Spleen (tissue), 11 donors: ENCODE data around the gene MARK1. TPM values are rescaled to one million over a fixed set of nuclear protein-coding genes. Genes with fewer than 3 reads are reported as not detected.

Experiments
- DNase-seq: peaks from one replicate; pipeline ENCODE4 v3.0.0-alpha.2; 2020
- H3K27ac ChIP-seq, 8 donors: fragments of 200-600 bp; sonication (generic) in 7 of 8; 1 replicate in 4 of 8; 2 replicates in 4 of 8; pipeline versions ENCODE4 v1.5.0 to v1.8.0; 2016 to 2021; ENCODE audit warnings: inconsistent platforms in 4 of 8, mild to moderate bottlenecking in 4 of 8, moderate library complexity in 1 of 8
- H3K27me3 ChIP-seq, 7 donors: fragments of 200-600 bp; sonication (generic) in 6 of 7; replicated peaks in 1 of 7; 1 replicate in 4 of 7; 2 replicates in 3 of 7; pipeline versions ENCODE4 v1.5.0 to v1.8.0; 2016 to 2021; ENCODE audit warnings: inconsistent platforms in 3 of 7, mild to moderate bottlenecking in 1 of 7
- H3K36me3 ChIP-seq, 6 donors: fragments of 200-600 bp; sonication (generic) in 5 of 6; 1 replicate in 4 of 6; 2 replicates in 2 of 6; pipeline versions ENCODE4 v1.5.0 to v1.8.0; 2016 to 2021; ENCODE audit warnings: inconsistent platforms in 2 of 6
- H3K4me1 ChIP-seq, 6 donors: fragments of 200-600 bp; sonication (generic) in 5 of 6; 1 replicate in 3 of 6; 2 replicates in 3 of 6; pipeline versions ENCODE4 v1.5.0 to v1.8.0; 2016 to 2021; ENCODE audit warnings: inconsistent platforms in 3 of 6
- H3K4me3 ChIP-seq, 8 donors: fragments of 200-600 bp; sonication (generic) in 7 of 8; 1 replicate in 4 of 8; 2 replicates in 4 of 8; pipeline versions ENCODE4 v1.5.0 to v1.8.0; 2016 to 2021; ENCODE audit warnings: inconsistent platforms in 4 of 8, mild to moderate bottlenecking in 4 of 8, moderate library complexity in 2 of 8
- H3K9me3 ChIP-seq, 8 donors: fragments of 200-600 bp; sonication (generic) in 7 of 8; 1 replicate in 4 of 8; 2 replicates in 4 of 8; pipeline versions ENCODE4 v1.5.0 to v1.8.0; 2016 to 2021; ENCODE audit warnings: inconsistent platforms in 4 of 8
- CTCF ChIP-seq, 11 experiments: fragments of 200-600 bp in 7 of 11; fragments of 450-650 bp in 4 of 11; sonication (generic) in 4 of 11; IDR thresholded peaks in 8 of 11; conservative IDR thresholded peaks in 3 of 11; 1 replicate in 7 of 11; 2 replicates in 4 of 11; pipeline versions ENCODE4 v1.4.0 to v1.8.0; 2016 to 2021; ENCODE audit warnings: antibody characterized with exemption in 11 of 11, inconsistent platforms in 4 of 11, mild to moderate bottlenecking in 1 of 11
- POLR2A ChIP-seq, 3 donors: fragments of 450-650 bp; IDR thresholded peaks; one replicate each; pipeline ENCODE4 v1.5.1; 2017; ENCODE audit warnings: antibody characterized with exemption in 3 of 3, mild to moderate bottlenecking in 1 of 3
- POLR2AphosphoS5 ChIP-seq, 3 donors: sonication (generic); formaldehyde crosslinking; IDR thresholded peaks; one replicate each; pipeline ENCODE4 v1.5.1; 2017; ENCODE audit warnings: antibody characterized with exemption in 3 of 3
- WGBS, 5 donors: extraction: QIAGEN DNeasy Blood & Tissue Kit in 3 of 5; methylation state at CpG; one replicate each; pipeline versions ENCODE4 v1.1.5 to v1.1.7; 2013 to 2018; 5-methylcytosine and 5-hydroxymethylcytosine counted together
- intact Hi-C: fragments of 100-400 bp; cut with DNase I; formaldehyde crosslinking; loops from one replicate; pipeline ENCODE4 v1.15.0; 2023; ENCODE audit warnings: low total_unique reads
- polyA plus RNA-seq, 3 donors: library from polyadenylated mRNA; stranded (reverse); fragments of 200-250 nt; gene quantifications; one replicate each; pipeline ENCODE4 v1.2.1, GENCODE V29; 2013
- total RNA-seq, 7 donors: library from RNA; depleted of rRNA in 3 of 7; stranded (reverse); fragments of >200 nt in 3 of 7; fragmentation: NEBNext Ultra II Directional in 4 of 7; extraction: Animal tissue kit (Norgen Biotek cat#: 25700) in 4 of 7; gene quantifications; one replicate each; pipeline versions ENCODE4 v1.1.0 to v1.2.1, GENCODE V29; 2016 to 2021
- donor health status: healthy with polysubstance abuse.
- donor health status: DM: no; HTN: no; CAD: no; lungs with moderate emphysema.
- donor health status: DM: no; HTN: no; CAD: no.
- donor health status: Bipolar disorder and iron deficiency.
- donor health status: healthy.
- donor health status: DM: no; HTN: no; CAD: no.
- donor health status: DM: yes; HTN: yes; CAD: no.

The MARK1 gene
- total and polyA plus RNA-seq, 10 donors = 0.59 to 3.9 (median 2.1) TPM

- WGBS, 5 donors = 92 to 97% (median 94%) methylated on average over 8 of the region's 8 CpGs
- H3K27ac ChIP-seq = no peak overlapping the region
- intact Hi-C loops = no loop called here
- no peak overlapping the region for H3K4me3 ChIP-seq
- DNase-seq = no peak
- peaks cover 0 to 22% (median 2%) of the 10 kb centered on the region in 6 donors for H3K36me3 ChIP-seq
- TF ChIP-seq POLR2AphosphoS5 (IDR thresholded peaks at IDR 0.05) = no peak
- TF ChIP-seq CTCF (IDR thresholded peaks at IDR 0.05 in 8 of 11, conservative IDR thresholded peaks at IDR 0.05 in 3 of 11) = no peak
- no peak for TF ChIP-seq POLR2A (IDR thresholded peaks at IDR 0.05)
- no peaks in the 10 kb centered on the region for H3K9me3 ChIP-seq
- H3K27me3 ChIP-seq = peaks cover 0 to 19% (median 6%) of the 10 kb centered on the region in 7 donors
- H3K4me1 ChIP-seq = peaks cover under 1 to 19% (median 9%) of the 10 kb centered on the region in 6 donors
These were observed 167.0 kb downstream of the MARK1 start for GRCh38 chr1:220694866-220695382.

- no peak overlapping the region for H3K27ac ChIP-seq
- TF ChIP-seq POLR2A (IDR thresholded peaks at IDR 0.05) = no peak
- TF ChIP-seq POLR2AphosphoS5 (IDR thresholded peaks at IDR 0.05) = no peak
- no peak for TF ChIP-seq CTCF (IDR thresholded peaks at IDR 0.05 in 8 of 11, conservative IDR thresholded peaks at IDR 0.05 in 3 of 11)
- WGBS, 5 donors = 81 to 97% (median 87%) methylated on average over 4 of the region's 4 CpGs
- H3K4me1 ChIP-seq = peaks cover 0 to 14% (median 5%) of the 10 kb centered on the region in 6 donors
- intact Hi-C loops = no loop called here
- peaks cover 0 to 14% (median 4%) of the 10 kb centered on the region in 7 donors for H3K27me3 ChIP-seq
- peaks cover 0 to 22% (median 2%) of the 10 kb centered on the region in 6 donors for H3K36me3 ChIP-seq
- DNase-seq = no peak
- no peak overlapping the region for H3K4me3 ChIP-seq
- no peaks in the 10 kb centered on the region for H3K9me3 ChIP-seq
These were observed 167.5 kb downstream of the MARK1 start for GRCh38 chr1:220695426-220695825.

GRCh38 chr1:220696226-220696862 is 168.4 kb downstream of the MARK1 start:
- peaks cover 0 to 13% (median under 1%) of the 10 kb centered on the region in 6 donors for H3K4me1 ChIP-seq
- peaks cover 0 to 5% (median 0%) of the 10 kb centered on the region in 7 donors for H3K27me3 ChIP-seq
- no peaks in the 10 kb centered on the region for H3K9me3 ChIP-seq
- H3K4me3 ChIP-seq = no peak overlapping the region
- TF ChIP-seq POLR2AphosphoS5 (IDR thresholded peaks at IDR 0.05) (no peak), POLR2A (IDR thresholded peaks at IDR 0.05) (no peak), CTCF (IDR thresholded peaks at IDR 0.05 in 8 of 11, conservative IDR thresholded peaks at IDR 0.05 in 3 of 11) (no peak)
- no peak overlapping the region for H3K27ac ChIP-seq
- intact Hi-C loops = no loop called here
- peaks cover 0 to 22% (median 2%) of the 10 kb centered on the region in 6 donors for H3K36me3 ChIP-seq
- DNase-seq = no peak
- 93 to 97% (median 95%) methylated on average over 16 of the region's 16 CpGs for WGBS, 5 donors

- H3K27me3 ChIP-seq = no peaks in the 10 kb centered on the region
- H3K27ac ChIP-seq = no peak overlapping the region
- no peaks in the 10 kb centered on the region for H3K9me3 ChIP-seq
- H3K36me3 ChIP-seq = peaks cover 0 to 22% (median 2%) of the 10 kb centered on the region in 6 donors
- peaks cover 0 to 9% (median 0%) of the 10 kb centered on the region in 6 donors for H3K4me1 ChIP-seq
- DNase-seq = no peak
- TF ChIP-seq POLR2AphosphoS5 (IDR thresholded peaks at IDR 0.05) = no peak
- no peak for TF ChIP-seq POLR2A (IDR thresholded peaks at IDR 0.05)
- intact Hi-C loops = no loop called here
- 75 to 83% (median 77%) methylated on average over 9 of the region's 9 CpGs for WGBS, 5 donors
- H3K4me3 ChIP-seq = no peak overlapping the region
These were observed 168.9 kb downstream of the MARK1 start for GRCh38 chr1:220696863-220697231.
